ENCODE data around the gene TUBB3.
"Not testable (repeated sequence)": the region's sequence is repeated elsewhere in the genome, so short reads cannot be mapped to it uniquely, and the experiment has no call there.

The TUBB3 gene

GRCh38 chr16:89965447-89966225 is 42.5 kb downstream of the TUBB3 start:
- no peak for DNase-seq (ENCODE audit: low spot score)

- no peak for DNase-seq (ENCODE audit: low spot score)
Measured at GRCh38 chr16:89966756-89967155, 43.6 kb downstream of the TUBB3 start.

- not testable (repeated sequence) for DNase-seq (ENCODE audit: low spot score)
Measured at GRCh38 chr16:89967436-89967835, 44.3 kb downstream of the TUBB3 start.

GRCh38 chr16:89968074-89968473 is 44.9 kb downstream of the TUBB3 start:
- DNase-seq (ENCODE audit: low spot score), result not testable (repeated sequence)

- DNase-seq (ENCODE audit: low spot score), result peak; percentile 55
Measured at GRCh38 chr16:89969741-89970410, 46.7 kb downstream of the TUBB3 start.

DNA sequence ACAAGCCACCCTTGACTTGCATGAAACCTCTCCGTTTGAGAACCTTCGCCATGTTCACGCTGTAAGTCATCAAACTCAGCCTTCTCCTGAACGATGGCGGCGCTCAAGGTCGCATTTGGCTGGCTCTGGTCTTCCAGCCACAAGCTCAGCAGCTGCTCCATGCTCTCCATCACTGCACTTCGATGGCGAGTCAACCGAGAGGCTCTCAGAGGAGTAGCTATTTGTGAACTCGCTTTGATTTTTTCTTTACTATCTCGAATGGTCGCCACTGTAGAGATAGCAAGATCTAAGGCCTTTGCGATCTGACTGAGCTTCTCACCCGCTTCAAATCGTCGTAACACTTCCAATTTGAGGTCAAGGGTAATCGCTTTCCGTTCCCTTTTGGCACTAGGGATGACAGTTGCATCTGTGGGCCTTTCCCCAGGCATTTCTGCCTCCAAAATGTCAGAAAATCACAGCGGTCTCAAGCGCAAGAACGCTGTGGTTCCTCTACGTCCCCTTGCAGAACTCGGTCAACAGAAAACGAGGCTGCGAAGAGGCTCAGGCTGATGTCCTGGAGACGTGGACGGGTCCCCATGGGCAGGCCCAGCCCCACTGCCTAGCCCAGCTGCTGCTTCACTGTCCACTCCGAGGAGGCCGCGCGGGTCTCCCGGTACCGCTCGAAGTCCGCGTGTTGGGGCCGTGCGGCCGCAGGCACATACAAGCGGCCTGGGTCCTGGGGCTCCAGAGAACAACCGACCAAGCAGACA is 48.5 kb downstream of the TUBB3 start:
- no peak for DNase-seq (ENCODE audit: low spot score)

- DNase-seq (ENCODE audit: low spot score), result peak; percentile 96
Measured at GRCh38 chr16:89972244-89973234, 49.4 kb downstream of the TUBB3 start.

DNA sequence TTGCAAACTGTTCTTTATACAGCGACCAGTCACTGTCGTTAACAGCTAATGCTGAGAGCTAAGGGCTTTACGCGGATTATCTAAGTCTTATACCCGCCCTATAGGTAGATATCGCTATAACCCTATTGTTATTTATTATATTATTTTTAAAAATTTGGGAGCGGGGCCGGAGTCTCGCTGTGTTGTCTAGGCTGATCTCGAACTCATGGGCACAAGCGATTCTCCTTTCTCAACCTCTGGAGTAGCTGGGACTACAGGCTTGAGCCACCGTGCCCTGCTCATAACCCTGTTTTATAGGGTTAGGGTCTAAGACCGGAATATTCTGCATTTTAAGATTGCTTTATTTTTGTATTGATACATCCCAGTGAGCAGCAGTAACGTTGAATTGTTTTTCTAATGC is 50.1 kb downstream of the TUBB3 start:
- DNase-seq (ENCODE audit: low spot score), result no peak

DNA sequence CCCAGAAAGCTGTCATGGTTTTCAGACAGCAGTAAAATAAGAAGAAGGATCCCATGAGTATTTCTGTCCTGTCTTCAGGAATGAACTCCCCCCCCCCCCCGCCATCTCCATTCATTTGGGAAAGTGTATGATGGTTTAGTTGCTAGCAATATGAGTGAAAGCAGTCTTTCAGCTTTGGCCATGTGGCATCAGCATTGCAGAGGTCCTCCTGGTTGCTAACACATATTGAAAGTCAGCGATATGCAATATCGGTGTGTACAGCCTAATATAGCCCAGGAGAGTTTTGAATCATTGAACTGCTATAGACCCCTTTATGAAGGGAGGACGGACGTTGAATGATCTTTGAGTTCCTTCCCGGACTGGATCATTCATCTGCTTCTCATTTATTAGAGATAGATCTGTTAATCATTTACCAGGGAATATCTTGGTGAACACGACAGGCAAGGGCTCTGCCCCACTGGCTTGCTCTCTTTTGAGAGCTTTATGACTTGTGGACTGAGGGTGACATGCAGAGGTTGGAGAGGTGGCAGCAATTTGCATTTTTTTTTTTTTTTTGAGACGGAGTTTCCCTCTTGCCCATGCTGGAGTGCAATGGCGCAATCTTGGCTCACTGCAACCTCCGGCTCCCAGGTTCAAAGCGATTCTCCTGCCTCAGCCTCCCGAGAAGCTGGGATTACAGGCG is 50.7 kb downstream of the TUBB3 start:
- DNase-seq (ENCODE audit: low spot score), result no peak

DNA sequence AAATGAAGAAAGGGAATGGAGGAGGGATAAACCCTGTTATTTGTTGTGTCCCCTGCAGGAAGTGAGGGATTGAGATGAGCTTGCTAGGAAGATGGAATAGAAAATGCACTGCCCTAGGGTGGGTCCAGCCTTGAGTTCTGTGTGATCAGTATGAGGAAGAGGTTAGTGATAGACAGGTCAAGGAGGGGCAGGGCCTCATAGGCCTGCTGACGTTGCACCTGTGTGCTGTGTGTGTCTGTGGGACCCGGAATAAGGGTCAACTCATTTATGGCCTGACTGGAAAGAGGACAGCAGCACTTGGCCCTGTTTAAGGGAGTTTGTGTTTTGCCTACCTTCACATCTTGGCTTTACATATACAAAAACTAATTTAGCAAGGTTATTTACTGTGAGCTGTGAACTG is 51.7 kb downstream of the TUBB3 start:
- DNase-seq (ENCODE audit: low spot score), result no peak

DNA sequence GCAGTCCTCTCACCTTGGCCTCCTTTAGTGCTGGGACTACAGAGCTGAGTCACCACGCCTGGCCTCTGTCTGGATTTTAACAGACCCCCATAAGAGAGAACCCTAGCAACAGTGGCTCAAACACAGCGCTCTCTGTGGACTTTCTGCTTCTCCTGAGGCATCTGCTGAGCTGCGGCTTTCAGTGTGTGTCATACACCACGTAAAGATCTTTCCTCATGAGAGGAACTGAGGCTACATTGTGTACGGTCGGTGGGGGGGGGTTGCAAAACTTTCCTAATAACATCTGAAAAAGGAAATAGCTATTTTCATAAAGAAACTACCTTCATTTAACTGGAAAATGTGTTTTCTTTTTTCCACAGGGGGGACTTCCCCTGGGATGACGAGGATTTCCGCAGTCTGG is 58.3 kb downstream of the TUBB3 start:
- DNase-seq (ENCODE audit: low spot score), result no peak

- DNase-seq (ENCODE audit: low spot score), result no peak
Measured at GRCh38 chr16:89982318-89982717, 59.2 kb downstream of the TUBB3 start.

DNA sequence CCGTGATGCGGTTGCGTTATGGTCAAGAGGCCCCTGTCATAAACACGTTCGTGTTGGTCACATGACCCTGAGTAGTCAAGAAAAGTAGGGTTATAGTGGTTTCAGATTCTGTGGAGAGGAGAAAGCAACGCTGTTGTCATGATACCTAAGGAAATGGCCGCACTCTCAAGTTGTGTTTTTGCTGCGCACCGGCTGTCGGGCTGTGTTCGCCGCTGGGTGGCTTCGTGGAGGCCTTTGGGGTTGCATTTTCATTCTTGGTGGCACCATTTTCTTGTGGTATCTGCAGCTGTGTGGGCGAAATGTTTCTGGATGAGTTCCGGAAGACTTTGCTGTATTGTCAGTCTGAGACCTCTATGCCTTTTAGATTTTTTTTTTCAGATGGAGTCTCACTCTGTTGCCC is 60.4 kb downstream of the TUBB3 start:
- no peak for DNase-seq (ENCODE audit: low spot score)

DNA sequence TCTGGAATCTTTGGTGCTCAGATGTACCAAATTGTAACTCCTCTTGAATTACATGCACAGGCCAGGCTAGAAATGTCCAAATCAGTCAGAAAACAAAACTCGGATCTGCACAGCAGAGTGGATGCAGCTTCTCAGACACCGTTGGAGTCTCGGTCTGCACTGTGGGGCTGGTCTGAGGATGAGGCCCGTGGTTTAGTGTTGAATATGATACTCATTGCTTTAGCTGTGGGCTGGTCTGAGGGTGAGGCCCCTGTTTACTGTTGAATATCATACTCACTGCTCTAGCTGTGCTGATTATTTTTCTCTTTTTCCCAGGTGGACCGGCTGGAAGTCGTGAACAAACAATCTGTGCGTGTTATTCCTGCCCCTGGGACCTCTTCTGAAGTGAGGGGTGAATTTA is 61.1 kb downstream of the TUBB3 start:
- DNase-seq (ENCODE audit: low spot score), result no peak

GRCh38 chr16:89985219-89985618 is 62.1 kb downstream of the TUBB3 start:
- DNase-seq (ENCODE audit: low spot score), result no peak
